ENCODE measurements around the gene GTF3C5.
"Not testable (repeated sequence)": the region's sequence is repeated elsewhere in the genome, so short reads cannot be mapped to it uniquely, and the experiment has no call there.

The GTF3C5 gene

GRCh38 chr9:132996526-132996925, 34.3 kb upstream of the GTF3C5 start:
- no peak for DNase-seq

- DNase-seq: peak; percentile 56
Observed at GRCh38 chr9:132997591-132997990, 33.2 kb upstream of the GTF3C5 start.

- not testable (repeated sequence) for DNase-seq
Observed at GRCh38 chr9:132998221-132998620, 32.6 kb upstream of the GTF3C5 start.

GRCh38 chr9:132998831-132999635, 31.8 kb upstream of the GTF3C5 start:
- no peak for DNase-seq

DNA sequence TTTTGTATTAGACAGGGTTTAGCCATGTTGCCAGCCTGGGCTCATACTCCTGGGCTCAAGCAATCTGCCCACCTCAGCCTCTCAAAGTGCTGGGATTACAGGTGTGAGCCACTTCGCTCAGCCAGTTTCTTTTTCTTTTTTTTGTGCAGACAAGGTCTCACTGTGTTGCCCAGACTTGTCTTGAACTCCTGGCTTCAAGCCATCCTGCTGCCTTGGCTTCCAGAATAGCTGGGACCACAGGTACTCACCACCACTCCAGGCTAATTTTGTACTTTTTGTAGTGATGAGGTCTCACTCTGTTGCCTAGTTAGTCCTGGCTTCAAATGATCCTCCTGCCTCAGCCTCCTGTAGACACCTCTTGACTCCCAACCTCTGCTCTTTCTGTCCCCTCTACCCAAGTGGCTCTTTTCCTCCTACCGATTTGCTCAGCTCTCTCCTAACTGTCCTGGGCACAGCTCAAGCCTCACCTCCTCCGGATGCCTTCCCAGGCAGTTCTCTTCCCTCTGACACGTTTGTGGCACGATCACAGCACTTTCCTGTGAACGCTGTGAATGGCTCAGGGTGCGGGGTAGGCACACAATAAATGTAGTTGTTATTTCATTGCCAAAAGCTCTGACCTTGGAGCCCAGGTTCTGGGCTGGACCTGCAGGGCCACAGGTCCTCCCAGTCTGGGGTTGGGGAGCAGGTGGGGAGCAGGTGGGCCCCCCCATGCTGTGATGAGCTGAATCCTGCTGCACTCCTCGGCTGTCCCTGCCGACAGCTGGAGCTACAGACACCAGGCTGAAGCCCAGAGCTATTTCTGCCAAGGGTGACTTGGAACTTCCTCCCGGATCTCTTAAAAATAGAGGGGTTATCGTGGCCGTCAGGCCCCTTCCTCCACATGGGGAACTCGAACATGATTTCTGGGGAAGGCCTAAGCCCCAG, 28.4 kb upstream of the GTF3C5 start:
- no peak for DNase-seq

- no peak for DNase-seq
Observed at GRCh38 chr9:133003071-133003461, 27.7 kb upstream of the GTF3C5 start.

GRCh38 chr9:133003671-133004090, 27.1 kb upstream of the GTF3C5 start:
- no peak for DNase-seq

DNA sequence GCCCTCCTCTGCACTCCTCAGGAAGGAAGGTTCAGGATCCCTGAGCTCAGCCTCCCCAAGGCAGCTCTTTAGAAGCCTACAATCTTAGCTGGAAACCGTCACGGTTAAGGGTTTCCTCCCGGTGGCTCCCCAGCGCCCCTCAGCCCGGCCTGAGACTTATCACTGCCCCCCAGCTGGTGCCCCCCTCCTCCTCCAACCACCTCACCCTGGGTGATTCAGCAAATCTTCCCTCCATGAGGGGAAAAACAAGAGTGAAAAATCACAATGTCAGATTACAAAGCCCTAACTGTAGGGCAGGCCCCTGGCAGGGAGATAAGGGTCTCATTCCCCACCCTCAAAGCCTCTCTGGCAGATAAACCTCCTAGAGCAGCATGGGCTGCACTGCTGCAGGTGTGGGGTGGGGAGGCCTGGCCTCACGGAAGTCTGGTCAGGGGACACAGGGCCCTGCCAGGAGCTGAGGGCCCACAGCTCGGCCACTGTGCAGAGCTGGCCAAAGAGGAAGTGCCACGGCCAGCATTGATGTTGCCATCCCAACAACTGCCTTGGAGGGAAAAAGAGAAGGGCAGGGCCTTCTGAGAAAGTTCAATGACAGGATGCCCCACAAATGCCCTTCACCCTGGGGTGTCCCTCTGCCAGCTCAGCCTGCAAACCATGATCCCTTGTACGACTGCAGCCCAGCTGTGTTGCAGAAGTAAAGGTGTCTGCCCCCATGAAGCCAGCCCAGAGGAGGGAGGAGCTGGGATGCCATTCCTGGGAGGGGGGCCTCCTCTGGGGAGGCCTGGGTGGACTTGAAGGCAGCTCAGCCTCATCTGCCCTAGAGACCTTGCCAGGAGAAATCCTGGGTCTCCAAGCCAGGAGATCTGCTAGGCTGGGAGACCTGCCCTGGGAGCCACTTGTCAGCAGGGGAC, 26.5 kb upstream of the GTF3C5 start:
- DNase-seq: no peak

- no peak for DNase-seq
Observed at GRCh38 chr9:133004999-133005760, 25.6 kb upstream of the GTF3C5 start.

- DNase-seq: no peak
Observed at GRCh38 chr9:133005957-133006356, 24.8 kb upstream of the GTF3C5 start.

DNA sequence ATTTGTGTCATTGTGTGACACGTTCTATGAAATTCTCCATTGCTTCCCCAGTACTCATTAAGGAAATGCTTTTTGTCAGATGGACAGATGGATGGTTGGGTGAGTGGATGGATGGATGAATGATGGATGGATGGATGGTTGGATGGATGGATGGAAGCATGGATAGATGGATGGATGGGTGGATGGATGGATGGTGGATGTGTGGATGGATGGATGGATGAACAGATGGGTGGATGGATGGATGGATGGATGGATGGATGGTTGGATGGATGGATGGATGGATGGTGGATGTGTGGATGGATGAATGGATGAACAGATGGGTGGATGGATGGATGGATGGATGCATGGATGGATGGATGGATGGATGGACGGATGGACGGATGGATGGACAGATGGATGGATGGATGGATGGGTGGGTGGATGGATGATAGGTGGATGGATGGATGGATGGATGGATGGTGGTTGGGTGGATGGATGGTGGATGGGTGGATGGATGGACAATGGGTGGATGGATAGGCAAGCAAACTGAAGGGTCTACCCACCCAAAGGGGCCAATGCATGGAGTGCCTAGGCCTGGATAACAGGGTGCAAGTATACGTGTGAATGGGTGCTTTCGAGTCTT, 24.0 kb upstream of the GTF3C5 start:
- no peak for DNase-seq

DNA sequence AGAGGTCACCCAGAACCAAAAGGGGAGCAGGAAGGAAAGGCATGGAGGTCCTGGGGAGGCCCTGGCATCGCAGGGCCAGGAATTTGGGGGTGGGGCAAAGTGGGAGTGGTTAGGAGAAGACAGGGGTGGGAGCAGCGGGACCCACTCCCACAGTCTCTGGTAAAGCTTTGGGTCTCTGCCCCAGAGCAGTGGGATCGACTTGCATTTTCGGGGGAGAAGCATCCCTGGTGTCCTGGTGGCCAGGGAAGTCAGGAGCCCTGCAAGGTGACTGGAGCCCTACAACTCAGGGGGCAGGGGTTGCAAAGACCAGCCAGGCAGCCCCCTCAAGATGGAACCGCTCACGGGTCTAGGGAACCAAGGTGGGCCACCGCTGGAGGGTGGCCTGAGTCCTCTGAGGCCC, 22.4 kb upstream of the GTF3C5 start:
- DNase-seq: no peak

- no peak for DNase-seq
Observed at GRCh38 chr9:133008824-133009223, 22.0 kb upstream of the GTF3C5 start.

GRCh38 chr9:133009906-133010582, 20.8 kb upstream of the GTF3C5 start:
- DNase-seq: no peak

DNA sequence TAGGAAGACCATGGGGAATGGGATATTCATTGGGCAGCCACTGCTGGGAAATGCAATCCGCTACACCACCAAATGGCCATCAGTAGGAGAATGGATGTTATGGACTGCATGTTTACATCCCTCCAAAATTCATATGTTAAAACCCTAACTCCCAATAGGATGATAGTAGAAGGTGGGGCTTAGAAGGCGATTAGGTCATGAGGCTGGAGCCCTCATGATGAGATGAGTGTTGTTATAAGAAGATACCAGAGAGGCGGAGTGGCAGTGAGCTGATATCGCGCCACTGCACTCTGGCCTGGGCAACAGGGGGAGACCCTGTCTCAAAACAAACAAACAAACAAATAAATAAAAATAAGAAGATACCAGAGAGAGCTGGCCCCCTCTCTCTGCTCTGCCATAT, 16.1 kb upstream of the GTF3C5 start:
- no peak for DNase-seq

DNA sequence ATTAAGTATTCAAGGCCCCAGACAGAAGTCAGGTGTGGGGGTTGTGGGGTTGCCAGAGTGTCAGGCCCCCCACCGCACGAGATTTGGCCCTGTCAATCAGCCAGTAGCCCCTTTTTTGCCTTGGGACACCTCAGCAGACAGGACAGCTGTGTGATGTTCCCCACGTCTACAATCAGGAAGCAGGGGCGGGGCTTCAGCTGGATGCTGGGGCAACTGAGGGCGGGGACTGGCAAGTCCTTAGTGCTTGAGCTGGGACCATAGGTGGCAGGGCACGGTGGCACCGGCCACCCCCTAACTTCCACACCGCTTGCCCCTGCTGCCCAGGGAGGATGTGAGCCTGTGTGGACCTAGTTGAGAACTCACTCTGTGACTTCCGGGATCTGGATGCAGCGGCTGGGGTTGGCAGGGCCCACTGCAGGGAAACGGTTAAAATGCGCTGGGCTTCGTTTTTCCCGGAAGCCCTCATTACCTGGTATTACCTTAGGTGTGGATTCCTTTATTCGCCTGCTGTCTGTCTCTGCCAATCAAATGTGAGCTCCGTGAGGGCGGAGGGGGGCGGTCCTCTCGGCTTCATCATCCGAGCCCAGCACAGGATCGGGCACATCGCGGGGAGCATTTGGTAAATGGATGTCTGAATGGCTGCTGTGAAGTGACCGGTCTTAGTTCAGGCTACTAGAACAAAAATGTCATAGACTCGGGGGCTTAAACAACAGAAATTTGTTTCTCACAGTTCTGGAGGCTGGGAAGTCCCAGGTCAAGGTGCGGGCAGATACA, 7.5 kb upstream of the GTF3C5 start:
- no peak for DNase-seq

DNA sequence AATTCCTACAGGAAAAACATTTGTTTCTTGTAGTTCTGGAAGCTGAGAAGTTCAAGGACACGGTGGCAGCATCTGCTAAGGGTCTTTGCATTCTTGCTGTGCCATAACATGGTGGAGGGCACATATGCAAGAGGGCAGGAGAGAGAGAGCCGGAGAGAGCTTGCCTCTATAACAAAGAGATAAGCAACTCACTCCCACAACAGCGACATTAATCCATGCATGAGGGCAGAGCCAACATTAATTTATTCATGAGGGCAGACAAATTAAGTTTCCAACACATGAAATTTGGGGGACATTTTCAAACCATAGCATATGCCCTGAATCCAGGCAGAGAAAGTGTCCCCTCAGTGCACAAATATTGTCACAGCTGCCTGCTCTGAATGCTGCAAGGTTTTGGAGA, 4.4 kb upstream of the GTF3C5 start:
- no peak for DNase-seq

- no peak for DNase-seq
Observed at GRCh38 chr9:133027134-133027533, 3.7 kb upstream of the GTF3C5 start.

DNA sequence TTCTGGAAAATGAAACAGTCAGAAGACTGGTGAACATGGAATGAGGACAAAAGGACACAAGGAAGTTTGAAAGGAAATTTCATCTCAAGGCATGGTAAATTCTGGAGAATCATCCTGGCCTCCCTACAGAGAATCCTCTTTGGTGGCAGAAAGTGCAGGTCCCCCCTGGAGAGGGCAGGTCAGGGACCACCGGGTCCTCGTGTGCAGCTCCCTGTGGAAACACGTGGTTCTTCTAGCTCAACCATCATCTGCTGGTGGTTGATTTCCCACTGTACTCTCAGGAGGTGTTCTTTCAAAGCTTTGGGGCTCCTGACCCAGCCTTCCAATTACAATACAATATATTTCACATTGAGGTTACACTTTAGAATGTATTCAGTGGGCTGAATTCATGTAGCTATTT, 2.6 kb upstream of the GTF3C5 start:
- no peak for DNase-seq

GRCh38 chr9:133029994-133030316, 842 bp upstream of the GTF3C5 start:
- DNase-seq: no peak
